CD1c-positive myeloid dendritic cell (primary cell): Measurements from ENCODE around the gene SPRED3.
A peak's percentile ranks its signal among the peaks of the same experiment; 100 is the strongest.

ENCODE experiments used
- DNase-seq: peaks from one replicate; pipeline ENCODE4 v3.0.0-alpha.2; 2016; ENCODE audit errors: extremely low spot score

Gene SPRED3

DNA sequence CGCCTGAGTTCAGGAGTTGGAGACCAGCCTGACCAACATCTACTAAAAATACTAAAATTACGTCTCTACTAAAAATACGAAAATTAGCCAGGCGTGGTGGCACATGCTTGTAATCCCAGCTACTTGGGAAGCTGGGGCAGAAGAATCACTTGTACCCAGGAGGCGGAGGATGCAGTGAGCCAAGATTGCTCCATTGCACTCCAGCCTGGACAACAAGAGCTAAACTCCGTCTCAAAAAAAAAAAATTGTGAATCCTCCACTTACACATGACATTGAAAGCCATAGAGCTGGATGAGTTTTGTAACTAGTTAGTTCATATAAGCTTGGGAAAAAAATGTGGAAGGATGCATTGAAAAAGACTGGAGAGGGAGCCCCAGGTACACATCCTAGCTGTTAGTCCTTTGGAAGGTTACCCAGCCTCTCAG lies 14.6 kb upstream of the SPRED3 start:
- no peak for DNase-seq

DNA sequence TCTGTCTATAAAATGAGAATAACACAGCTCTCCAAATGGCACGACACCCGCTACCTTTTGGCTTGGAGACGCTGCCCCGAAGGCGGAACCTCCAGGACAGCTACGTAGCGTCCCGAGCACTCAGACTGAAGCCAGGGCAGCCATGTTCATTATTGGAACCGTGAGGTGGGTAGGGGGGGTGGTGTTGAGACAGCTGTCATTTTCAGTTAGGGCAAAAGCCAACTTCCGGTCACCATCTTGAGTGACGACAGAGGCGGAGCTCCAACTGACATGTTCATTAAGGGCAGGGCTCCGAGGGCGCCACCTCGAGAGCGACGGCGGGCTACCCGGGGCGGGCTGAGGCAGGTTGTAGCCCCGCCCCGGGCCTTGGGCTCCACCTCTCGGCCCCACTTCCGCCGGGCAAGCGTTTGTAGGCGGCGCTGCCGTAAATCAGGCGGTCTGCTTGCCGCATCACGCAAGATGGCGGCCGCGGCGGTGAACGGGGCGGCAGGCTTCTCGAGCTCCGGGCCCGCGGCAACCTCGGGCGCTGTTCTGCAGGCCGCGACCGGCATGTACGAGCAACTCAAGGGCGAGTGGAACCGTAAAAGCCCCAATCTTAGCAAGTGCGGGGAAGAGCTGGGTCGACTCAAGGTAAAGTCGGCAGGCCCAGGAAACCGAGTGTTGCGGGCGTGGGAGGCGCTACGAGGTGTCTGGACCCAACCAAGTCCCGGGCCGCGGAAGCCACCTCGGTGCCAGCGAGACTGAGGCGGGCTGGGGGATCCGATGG lies 14.0 kb upstream of the SPRED3 start, which contains the start of gene PSMD8:
Gene PSMD8, plus strand, starts transcription at position 240 of the 766 bp plus-strand sequence. Its CDS starts 31 bp downstream, at position 271.
- DNase-seq = peak; percentile 99

DNA sequence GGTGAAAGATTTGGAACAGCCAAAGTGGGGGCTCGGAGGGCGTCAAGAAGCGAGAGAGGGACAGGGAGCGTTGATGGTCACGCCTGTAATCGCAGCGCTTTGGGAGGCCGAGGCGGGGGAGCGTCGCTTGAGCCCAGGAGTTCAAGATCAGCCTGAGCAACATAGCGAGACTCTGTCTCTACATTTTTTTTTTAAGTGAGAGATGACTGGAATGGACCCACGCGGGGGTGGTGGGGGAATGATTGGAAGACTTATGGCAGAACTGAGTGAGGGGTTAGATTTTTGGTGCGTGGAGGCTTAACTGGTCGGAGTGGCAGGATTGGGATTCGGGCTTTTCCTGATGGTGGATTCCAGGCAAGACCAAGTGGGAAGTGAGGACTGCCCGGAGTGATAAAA lies 13.4 kb upstream of the SPRED3 start:
- no peak for DNase-seq

DNA sequence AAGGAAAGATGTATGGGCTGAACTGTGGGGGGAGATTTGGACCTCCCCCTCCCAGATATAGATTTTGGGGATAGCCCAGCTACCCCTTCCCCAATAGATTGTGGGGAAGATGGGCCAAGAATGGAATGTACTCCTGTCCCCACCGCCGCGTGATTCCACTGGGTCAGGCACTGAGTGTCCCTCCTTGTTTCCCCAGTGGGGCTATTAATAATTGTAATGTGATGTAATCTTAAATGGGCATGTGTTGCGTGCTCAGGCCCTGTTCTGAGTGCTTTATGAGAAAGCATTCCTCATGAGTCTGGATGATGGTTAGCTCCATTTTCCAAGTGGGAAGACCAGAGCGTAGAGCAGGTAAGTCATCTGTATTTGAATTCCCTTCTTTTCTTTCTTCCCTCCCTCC lies 12.7 kb upstream of the SPRED3 start:
- no peak for DNase-seq

DNA sequence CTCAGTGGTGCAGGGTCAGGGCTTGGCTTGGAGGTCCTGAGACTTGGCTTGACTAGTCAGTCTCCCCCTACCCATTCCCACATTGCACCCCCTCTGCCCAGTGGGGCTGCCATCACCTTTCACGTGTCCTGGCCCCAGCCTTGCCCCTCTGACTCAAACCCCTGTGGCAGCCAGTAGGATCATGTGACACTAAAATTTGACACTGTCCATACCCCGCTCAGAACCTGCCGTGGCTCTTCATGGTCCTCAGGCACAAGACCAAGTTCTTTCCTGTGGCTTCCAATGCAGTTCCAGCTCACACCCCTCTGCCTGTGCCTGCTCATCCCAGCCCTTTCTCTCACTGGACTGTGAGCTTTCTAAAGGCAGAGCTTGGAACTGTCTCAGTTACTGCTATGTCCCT lies 11.9 kb upstream of the SPRED3 start:
- DNase-seq = no peak

DNA sequence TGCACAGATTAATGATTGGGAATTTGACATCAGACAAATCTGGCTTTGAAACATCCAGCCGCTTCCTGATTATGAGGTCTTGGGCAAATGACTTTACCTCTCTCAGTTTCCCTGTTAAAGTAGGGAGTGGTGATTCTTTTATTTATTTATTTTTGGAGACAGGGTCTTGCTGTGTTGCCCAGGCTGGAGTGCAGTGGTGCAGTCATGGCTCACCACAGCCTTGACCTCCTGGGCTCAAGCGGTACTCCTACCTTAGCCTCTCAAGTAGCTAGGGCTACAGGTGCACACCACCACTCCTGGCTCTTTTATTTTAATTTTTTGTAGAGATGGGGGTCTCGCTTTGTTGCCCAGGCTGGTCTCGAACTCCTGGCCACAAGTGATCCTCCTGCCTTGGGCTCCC lies 11.4 kb upstream of the SPRED3 start:
- DNase-seq = no peak

DNA sequence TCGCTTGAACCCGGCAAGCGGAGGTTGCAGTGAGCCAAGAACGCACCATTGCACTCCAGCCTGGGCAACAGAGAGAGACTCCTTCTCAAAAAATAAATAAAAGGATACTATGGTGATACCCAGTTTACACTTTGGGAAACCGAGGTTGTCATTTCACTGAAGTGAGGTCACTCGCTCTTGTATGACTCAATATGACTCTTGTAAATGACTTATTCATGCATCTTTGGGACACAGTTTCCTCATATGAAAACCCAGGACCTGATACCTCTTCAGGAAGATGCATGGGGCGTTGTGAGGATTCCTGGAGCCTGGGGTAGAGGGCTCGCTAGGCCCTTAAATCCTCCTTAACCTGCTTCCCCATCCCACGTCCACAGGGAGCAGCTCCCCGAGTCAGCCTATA lies 9.6 kb upstream of the SPRED3 start:
- DNase-seq = no peak

DNA sequence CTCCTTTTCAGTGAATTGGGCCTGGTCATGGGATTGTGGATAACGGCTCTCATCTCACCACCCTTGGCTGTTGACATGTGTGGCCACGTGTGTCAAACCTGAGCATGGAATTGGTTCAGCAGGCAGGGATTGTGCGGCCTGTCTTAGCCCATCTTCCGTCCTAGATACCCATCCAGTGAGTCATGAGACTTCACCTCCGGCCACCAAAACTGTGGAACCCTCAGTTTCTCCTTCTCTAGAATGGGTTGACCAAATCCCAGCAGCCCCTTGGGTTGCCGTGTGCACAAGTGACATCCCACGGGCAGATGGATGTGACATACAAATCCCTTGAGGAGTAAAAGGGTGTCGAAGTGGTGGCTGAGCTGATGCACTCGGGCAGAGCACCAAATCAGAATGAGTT lies 7.4 kb upstream of the SPRED3 start:
- DNase-seq = no peak

DNA sequence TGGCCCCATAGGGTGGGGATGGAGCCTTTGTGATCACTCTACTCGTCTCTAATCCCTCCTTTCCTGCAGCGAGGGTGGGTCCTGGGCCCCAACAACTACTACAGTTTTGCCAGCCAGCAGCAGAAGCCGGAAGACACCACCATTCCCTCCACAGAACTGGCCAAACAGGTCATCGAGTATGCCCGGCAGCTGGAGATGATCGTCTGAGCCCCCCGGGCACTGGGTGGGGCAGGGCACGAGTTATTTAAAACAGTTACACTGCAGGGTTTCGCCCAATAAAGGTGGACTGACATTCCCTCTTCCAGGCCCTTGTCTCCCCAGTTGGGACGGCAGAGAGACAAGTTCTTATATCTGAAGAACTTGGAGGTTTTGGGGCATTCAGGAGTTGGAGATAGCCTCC lies 5.3 kb upstream of the SPRED3 start:
- no peak for DNase-seq

DNA sequence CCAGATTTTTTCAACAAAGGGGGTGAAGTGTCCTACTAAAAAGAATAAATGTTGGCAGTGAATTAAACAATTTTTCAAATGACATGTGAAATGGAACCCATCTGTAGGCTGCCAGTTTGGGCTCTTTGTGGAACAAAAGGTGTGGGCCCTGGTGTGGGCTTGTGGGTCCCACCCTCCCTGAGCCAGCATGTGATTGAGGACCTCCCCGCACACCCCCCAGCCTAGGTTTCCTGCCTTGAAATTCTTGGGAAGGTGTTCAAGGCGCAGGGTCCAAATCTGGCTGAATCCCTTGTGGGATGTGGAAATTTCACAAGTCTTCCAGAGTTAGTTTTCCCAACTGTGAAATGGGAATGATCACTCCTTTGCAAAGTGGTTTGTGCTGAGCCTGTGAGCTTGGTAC lies 4.8 kb upstream of the SPRED3 start:
- no peak for DNase-seq

DNA sequence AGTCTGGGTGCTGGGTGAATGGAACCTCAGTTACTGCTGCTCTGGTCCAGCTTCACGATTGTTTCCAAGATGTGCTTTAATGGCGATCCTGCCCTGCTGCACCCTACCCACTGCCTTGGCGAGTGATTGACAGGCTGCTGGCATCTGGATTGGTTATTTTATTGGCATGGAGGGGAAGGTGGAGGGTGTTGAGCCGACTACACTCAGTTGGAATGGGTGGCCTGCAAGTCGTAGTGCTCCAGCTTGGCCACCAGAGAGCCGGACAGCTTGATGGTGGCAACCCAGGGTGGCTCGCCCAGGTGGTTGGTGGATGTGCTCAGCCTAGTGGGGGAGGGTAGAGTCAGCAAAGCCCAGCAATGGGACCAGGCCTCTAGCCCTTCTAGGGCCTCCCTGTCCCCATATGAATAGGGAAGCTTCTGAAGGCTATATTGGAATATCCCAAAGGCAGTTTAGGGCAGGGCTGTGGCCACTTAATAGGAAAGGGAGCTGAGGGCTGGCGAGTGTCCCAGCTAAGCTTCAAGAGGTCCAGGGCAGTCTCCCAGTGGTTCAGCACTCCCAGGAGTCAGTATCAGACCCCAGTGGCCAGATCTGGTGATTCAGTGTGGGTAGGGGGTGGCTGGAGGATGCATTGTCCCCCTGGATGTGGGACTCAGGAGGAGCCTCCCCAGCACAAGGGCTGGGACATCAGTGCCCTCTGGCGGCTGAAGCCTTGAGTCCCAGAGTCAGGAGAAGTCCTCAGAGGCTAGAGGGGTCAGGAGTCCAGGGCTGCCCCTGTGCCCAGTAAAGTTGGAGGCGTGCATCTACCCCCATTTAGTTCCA lies 4.1 kb upstream of the SPRED3 start:
- DNase-seq = no peak

DNA sequence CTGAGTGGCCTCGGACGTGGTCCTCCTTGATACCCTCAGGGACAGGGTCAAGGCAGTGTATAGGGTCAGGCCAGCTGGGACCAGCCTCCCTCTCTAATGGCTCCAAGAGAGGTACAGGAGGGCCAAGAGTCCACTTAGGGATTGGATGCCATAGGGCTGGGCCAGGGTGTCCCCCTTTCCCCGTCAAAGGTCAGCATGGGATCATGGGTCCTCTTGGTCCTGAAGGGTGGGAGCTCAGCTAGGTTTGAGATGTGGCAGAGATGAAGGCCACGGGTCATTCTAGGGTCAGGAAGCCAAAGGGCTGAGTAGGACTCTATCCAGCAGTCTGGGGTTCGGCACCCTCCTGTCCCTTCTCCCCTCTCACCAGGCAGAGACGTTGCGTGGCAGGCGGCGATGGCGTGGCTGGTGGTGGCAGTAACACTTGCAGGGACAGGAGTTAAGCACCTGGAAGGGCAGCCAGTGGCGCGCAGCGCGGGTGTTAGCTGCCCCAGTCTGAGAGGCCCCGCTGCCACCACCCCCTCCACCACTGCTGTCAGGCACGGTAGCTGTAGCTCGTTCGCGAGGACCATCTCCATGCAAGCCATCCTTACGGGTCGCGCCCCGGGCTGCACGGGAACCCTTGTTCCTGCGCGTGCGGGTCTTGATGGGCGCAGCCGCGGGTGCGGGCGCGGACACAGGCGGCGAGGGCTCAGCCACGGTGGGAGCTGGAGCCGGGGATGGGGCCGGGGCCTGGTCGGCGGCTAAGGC lies 3.3 kb upstream of the SPRED3 start:
- no peak for DNase-seq

DNA sequence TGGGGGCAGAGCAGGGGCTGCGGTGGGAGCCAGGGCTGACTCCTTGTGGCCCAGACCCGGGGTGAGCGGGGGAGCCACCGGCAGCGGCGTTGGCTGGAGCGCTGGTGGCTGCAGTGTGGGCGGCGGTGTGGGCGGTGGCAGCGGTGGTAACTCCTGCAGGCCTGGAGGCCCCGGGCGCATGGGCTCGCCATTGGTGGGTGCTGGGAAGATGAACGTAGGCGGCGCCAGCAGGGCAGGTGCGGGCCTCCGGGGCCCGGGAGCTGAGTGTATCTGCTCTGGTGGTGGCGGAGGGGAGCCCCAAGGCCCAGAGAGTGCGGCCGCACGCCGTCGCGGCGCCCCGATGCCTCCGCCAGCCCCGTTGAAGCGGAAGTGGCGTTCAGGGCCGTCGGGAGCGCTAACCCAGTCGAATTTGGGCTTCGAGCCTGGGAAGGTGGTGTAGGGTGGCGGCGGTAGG lies 2.7 kb upstream of the SPRED3 start:
- DNase-seq = no peak

DNA sequence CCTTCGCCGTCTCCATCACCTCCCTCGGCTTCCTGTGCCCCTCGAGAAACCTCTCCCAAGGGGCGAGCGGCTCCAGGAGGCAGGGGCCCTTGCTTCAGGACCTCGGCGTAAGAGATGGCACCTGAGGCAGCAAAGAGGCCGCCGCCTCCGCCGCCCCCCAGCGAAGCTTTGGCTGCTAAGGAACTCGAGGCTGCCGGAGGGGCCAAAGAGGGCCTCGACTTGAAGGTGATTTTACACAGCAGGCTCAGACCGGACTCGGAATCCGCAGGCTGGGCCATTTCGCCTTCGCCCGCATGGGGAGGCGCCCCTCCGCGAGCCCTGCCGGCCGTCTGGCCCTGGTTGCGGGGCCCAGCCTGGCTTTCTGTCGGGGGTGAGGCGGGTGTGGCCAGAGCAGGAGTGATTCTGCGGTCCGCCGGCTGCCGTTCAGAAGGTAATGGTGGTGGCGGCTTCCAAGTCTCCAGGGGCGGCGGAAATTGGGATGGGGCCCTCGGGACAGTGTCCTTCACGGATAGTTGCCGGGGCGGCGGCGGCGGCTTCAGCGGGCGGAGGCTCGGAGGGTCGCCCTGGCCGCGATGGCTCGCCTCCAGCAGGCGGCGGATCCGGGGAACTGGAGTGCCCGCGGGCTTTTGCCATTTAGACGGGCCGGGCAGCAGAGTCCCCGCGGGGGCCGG lies 2.1 kb upstream of the SPRED3 start:
- DNase-seq = no peak

DNA sequence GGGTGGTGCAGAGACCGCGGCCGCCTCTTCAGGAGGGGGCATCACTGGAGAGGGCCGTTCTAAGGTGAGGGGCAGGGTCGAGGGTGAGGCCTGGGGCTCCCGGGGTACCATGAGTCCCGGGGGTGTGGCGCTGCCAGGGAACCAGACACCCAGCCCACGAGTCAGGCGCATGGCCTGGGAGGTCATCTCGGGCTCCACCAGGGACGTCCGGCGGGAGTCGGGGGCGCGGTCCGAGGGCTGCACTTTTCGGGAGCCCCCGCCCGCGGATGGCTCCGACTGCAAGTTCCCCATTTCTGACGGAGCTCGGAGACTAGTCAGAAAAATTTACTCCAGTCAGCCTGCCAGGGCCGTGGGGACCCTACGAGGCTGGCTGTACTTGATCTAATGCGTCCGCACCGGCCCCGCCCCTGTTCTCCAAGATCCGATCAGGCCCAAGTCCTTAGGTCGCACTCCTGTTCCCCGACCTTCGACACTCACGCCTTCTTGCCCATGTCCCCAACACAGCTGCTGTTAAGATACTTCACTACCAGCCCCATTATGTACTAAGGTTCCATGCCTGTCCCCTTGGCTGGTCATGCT lies 1.4 kb upstream of the SPRED3 start:
- peak; percentile 79 for DNase-seq

DNA sequence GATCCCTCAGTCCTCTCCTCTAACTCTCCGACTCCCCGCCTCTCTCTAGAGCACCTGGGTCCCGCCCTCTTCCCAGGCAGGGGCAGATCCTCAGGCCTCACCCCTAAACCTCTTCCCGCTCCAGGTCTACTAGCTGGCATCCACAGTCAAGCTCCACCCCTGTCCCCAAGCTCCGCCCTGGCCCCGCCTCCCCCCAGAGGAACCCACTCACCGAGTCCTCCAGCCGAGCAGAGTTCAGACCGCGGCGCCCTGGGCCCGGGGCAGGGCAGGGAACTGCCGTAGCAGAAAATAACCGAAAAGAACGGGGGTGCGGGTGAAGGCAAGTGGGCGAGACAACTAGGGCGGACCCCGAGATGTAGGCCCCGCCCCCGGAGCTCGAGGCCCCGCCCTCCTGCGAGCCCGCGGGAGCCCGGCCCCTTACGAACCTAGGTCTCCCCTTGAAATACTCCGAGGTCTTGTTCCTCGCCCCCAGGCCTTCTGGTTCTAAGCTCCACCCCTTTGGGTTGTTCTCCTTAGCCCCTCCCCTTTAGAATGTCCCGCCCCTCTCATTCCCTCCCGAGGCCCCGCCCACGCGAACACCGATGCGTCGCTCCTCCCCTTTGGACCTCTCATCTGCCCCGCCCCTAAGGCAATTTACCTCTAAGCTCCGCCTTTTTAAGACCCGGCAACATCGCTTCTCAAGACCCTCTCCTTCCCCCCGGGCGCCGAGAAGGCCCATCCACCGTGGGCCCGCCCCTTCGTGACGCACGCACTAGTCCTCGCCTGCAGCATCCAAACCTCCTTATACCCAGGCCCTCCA lies 748 bp upstream of the SPRED3 start, which contains the start of gene GGN:
Gene GGN, minus strand, starts transcription at position 485 of the 799 bp plus-strand sequence. CDS start 773 bp downstream, outside the sequence.
- DNase-seq = peak; percentile 76

DNA sequence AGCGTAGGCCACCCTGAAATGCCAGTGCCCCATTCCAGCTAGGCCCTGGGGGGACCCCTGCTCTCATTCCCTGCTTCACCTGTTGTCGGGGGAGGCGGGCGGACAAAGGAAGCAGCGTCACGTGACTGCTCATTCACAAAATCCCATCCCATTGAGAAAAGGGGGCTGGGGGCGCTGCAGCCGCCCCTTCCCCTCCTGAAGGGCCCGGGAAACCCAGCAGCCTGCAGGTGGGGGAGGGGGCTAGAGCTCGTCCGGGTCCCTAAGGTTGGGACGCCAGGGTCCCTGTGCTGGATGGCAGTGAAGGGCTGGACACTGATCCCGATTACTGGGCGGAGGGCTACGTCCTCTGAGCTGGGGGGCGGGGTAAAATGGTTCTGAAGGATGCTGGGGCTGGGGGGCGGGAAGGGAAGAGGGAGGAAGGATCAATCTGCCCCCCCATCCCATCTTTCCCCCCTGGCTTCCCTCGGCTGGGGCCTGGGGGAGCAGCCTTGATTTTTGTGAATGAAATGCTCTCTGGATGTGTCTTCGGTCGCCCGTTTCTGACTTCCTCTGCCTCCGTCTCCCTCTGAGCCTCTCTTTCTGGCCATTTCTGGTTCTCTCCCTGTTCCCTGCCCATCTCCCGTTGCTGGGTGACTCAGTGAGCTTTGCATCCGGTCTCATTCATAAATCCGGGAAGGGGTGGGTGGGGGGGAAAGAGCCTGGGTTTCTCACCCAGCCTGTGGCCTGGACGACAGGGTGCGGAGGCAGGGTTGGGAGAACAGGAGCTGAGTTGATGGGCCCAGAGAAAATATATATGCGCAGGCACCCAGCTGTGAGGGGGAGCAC lies 816 bp downstream of the SPRED3 start:
- peak; percentile 25 for DNase-seq

DNA sequence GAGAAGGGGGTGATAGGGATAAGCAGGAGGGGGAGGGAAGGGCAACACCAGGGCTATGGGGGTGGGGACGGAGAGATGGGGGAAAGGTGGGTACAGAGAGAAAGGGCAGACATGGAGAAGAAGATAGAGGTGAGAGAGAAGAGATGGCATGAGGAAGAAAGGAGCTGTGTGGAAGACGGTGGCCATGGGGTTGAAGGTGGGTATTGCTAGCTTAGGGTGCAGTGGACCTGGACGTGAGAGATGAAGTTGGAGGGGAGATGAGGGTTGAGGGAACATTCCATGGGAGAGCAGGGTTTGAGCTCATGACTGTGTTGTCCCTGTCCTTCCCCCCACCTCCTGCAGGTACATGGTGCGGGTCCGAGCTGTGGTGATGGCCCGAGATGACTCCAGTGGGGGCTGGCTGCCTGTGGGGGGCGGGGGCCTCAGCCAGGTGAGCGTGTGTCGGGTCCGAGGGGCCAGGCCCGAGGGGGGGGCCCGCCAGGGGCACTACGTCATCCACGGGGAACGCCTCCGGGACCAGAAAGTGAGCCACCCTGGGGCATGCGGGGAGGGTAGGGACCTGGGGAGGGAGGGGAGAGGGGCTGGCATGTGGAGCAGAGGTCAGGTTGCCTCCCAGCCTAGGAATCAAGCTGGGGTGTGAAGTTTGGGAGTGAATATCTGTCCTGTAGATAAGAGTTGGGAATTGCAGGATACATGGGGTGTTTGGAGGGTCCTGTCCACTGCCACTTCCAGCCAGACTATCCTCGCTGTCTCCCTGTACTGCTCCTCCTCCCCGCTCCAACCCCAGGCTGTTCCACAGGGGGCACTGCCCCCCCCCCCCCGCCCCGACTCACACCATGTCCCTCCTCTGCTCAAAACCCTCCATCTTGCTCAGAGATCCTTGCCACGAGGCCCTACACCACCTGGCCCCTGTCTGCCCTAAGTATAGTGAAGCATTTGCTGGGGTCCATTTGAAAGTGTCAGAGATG lies 1.7 kb downstream of the SPRED3 start:
- DNase-seq = no peak
